Tibial nerve (tissue), 4 donors: ENCODE measurements around the gene PLXNA1.

Experiments used
- CTCF ChIP-seq, 5 experiments: fragments of 200-600 bp in 3 of 5; fragments of 450-650 bp in 2 of 5; sonication (generic) in 3 of 5; IDR thresholded peaks; one replicate each; pipeline ENCODE4 v1.5.1; 2016 to 2019; ENCODE audit warnings: antibody characterized with exemption in 5 of 5, mild to moderate bottlenecking in 3 of 5, moderate library complexity in 2 of 5
- EP300 ChIP-seq, 2 donors: sonication (generic); formaldehyde crosslinking; IDR thresholded peaks; one replicate each; pipeline ENCODE4 v1.6.1; 2017; ENCODE audit warnings: antibody characterized with exemption in 2 of 2, mild to moderate bottlenecking in 1 of 2
- POLR2A ChIP-seq, 2 donors: fragments of 450-650 bp; IDR thresholded peaks; one replicate each; pipeline ENCODE4 v1.6.1; 2017; ENCODE audit warnings: antibody characterized with exemption in 2 of 2, mild to moderate bottlenecking in 2 of 2, moderate library complexity in 2 of 2

GRCh38 chr3:126976906-126977305, 6.0 kb upstream of the PLXNA1 start:
- no peak for TF ChIP-seq POLR2A (IDR thresholded peaks at IDR 0.05)
- no peak for TF ChIP-seq CTCF (IDR thresholded peaks at IDR 0.05)
- no peak for TF ChIP-seq EP300 (IDR thresholded peaks at IDR 0.05)
